Ishikawa (cell line): ENCODE measurements around the gene TSPAN18.

Experiments
- CEBPB ChIP-seq: IDR thresholded peaks from 2 replicates; pipeline ENCODE4 v1.6.1; 2012
- CREB1 ChIP-seq: IDR thresholded peaks from 2 replicates; pipeline ENCODE4 v1.6.1; 2012; ENCODE audit warnings: low read depth
- EGR1 ChIP-seq: IDR thresholded peaks from 2 replicates; pipeline ENCODE4 v1.6.1; 2012
- EP300 ChIP-seq: IDR thresholded peaks from 2 replicates; pipeline ENCODE4 v1.6.1; 2012; ENCODE audit warnings: borderline replicate concordance
- FOXM1 ChIP-seq: IDR thresholded peaks from 2 replicates; pipeline ENCODE4 v1.6.1; 2012; ENCODE audit warnings: low read depth, borderline replicate concordance
- NFIC ChIP-seq: IDR thresholded peaks from 2 replicates; pipeline ENCODE4 v1.6.1; 2012
- RAD21 ChIP-seq: IDR thresholded peaks from 2 replicates; pipeline ENCODE4 v1.6.1; 2012; ENCODE audit warnings: low read depth
- TAF1 ChIP-seq: IDR thresholded peaks from 2 replicates; pipeline ENCODE4 v1.6.1; 2012; ENCODE audit warnings: low read depth, mild to moderate bottlenecking
- TCF12 ChIP-seq: IDR thresholded peaks from 2 replicates; pipeline ENCODE4 v1.6.1; 2012; ENCODE audit warnings: low read depth
- TEAD4 ChIP-seq: IDR thresholded peaks from 2 replicates; pipeline ENCODE4 v1.6.1; 2012
- YY1 ChIP-seq: IDR thresholded peaks from 2 replicates; pipeline ENCODE4 v1.6.1; 2012; ENCODE audit warnings: low read depth
- ZBTB7A ChIP-seq: IDR thresholded peaks from 2 replicates; pipeline ENCODE4 v1.6.1; 2012; ENCODE audit warnings: low read depth
- TF ChIP-seq, protein P1 (sequence below): IDR thresholded peaks from 2 replicates; pipeline ENCODE4 v1.6.1; 2012
- TF ChIP-seq, protein P2 (sequence below): IDR thresholded peaks from 2 replicates; pipeline ENCODE4 v1.6.1; 2012
- TF ChIP-seq, protein P3 (sequence below): IDR thresholded peaks from 2 replicates; pipeline ENCODE4 v1.6.1; 2012; ENCODE audit warnings: low read depth, mild to moderate bottlenecking

Gene TSPAN18

GRCh38 chr11:44797051-44797450 is 70.3 kb downstream of the TSPAN18 start:
- TF ChIP-seq CEBPB (no peak), RAD21 (no peak), FOXM1 (no peak), TCF12 (no peak), YY1 (no peak), TEAD4 (no peak), NFIC (no peak), ZBTB7A (no peak), CREB1 (no peak), EGR1 (no peak), EP300 (no peak), TAF1 (no peak)
- TF ChIP-seq, protein P1, sequence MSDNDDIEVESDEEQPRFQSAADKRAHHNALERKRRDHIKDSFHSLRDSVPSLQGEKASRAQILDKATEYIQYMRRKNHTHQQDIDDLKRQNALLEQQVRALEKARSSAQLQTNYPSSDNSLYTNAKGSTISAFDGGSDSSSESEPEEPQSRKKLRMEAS = no peak
- TF ChIP-seq, protein P2, sequence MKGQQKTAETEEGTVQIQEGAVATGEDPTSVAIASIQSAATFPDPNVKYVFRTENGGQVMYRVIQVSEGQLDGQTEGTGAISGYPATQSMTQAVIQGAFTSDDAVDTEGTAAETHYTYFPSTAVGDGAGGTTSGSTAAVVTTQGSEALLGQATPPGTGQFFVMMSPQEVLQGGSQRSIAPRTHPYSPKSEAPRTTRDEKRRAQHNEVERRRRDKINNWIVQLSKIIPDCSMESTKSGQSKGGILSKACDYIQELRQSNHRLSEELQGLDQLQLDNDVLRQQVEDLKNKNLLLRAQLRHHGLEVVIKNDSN = no peak
- TF ChIP-seq, protein P3, sequence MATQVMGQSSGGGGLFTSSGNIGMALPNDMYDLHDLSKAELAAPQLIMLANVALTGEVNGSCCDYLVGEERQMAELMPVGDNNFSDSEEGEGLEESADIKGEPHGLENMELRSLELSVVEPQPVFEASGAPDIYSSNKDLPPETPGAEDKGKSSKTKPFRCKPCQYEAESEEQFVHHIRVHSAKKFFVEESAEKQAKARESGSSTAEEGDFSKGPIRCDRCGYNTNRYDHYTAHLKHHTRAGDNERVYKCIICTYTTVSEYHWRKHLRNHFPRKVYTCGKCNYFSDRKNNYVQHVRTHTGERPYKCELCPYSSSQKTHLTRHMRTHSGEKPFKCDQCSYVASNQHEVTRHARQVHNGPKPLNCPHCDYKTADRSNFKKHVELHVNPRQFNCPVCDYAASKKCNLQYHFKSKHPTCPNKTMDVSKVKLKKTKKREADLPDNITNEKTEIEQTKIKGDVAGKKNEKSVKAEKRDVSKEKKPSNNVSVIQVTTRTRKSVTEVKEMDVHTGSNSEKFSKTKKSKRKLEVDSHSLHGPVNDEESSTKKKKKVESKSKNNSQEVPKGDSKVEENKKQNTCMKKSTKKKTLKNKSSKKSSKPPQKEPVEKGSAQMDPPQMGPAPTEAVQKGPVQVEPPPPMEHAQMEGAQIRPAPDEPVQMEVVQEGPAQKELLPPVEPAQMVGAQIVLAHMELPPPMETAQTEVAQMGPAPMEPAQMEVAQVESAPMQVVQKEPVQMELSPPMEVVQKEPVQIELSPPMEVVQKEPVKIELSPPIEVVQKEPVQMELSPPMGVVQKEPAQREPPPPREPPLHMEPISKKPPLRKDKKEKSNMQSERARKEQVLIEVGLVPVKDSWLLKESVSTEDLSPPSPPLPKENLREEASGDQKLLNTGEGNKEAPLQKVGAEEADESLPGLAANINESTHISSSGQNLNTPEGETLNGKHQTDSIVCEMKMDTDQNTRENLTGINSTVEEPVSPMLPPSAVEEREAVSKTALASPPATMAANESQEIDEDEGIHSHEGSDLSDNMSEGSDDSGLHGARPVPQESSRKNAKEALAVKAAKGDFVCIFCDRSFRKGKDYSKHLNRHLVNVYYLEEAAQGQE = no peak

DNA sequence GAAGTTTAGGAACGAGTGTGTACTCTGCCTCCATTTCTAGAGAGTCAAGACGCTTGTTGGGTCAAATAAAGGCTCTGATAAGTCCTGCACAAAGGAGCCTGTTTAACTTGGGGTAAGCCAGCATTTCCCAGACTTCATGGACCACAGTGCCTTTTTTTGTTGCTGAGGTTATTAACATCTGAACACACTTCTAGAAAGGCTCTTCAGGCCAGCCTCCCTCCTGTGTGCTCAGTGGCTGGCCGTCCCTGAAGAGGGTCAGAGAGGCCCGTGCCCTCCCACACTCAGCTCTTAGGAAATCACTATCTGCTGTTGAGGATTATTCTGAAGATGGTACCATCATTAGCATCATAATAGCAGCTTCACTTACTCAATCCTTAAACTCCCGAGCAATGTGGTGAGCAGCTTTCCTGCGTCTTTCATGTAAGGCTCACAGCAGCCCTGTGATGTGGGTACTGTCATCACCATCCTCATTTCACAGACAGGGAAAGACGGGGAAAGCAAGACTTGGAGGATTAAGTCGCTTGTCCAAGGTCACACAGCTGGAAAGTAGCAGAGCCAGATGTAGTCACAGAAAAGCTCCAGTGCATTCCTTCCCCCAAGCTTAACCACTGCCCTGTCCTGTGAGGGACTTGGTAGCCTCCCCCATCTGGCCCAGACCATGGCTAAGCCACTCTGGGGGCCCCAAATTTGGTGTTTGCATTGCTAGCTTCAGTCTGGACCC is 71.3 kb downstream of the TSPAN18 start:
- TF ChIP-seq YY1 = no peak
- TF ChIP-seq EGR1 = no peak
- TF ChIP-seq, protein P3 = no peak

- TF ChIP-seq CREB1 = no peak
- TF ChIP-seq CEBPB = no peak
- no peak for TF ChIP-seq EGR1
- TF ChIP-seq, protein P2 = no peak
- TF ChIP-seq RAD21 = no peak
- no peak for TF ChIP-seq TAF1
- no peak for TF ChIP-seq ZBTB7A
Measured at GRCh38 chr11:44798607-44798972, 71.8 kb downstream of the TSPAN18 start.

DNA sequence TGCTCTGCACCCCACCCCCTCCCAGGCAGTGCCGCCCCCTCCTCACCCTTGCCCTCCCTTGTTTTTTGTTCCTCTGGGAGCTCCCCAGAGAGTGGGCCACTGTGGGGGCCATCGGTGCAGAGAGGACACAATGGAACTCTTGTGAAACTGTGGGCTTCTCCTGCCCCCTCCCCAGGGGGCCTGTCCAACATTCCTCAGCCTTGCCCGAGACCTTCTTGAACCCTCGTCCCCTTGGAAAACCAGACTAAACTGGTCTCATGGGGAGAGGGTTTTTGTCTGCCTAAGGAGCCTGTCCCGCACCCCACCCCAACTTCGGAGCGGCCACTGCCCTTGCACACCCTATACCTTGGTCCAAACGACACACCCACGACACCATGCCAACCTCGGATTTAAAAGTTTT is 72.2 kb downstream of the TSPAN18 start:
- TF ChIP-seq CREB1 (no peak), NFIC (no peak), CEBPB (no peak), RAD21 (no peak), TAF1 (no peak), TCF12 (no peak), EP300 (no peak), EGR1 (no peak), FOXM1 (no peak), ZBTB7A (no peak), TEAD4 (no peak), YY1 (no peak)
- TF ChIP-seq, protein P1 = no peak
- TF ChIP-seq, protein P2 = no peak
- TF ChIP-seq, protein P3 = no peak
